OCI-LY7 (cell line): ENCODE measurements around the gene ASB7. TPM values are rescaled to one million over a fixed set of nuclear protein-coding genes. Genes with fewer than 3 reads are reported as not detected.

Experiments
- BruUV-seq: library from RNA; stranded (reverse); fragments of 400-500 nt; replicated peaks from 2 replicates; lab custom pipeline; 2021; lab: Mats Ljungman, UMichigan
- CTCF ChIA-PET: fragments of 300-600 bp; sonication (Branson Sonifier 250); formaldehyde crosslinking; loops from one replicate; lab custom pipeline; 2022; ENCODE audit warnings: antibody characterized with exemption; ENCODE audit not compliant: unreplicated experiment; lab: Charles Lee
- POLR2A ChIA-PET: fragments of 300-600 bp; sonication (Branson Sonifier 250); formaldehyde crosslinking; loops from one replicate; lab custom pipeline; 2022; ENCODE audit warnings: antibody characterized with exemption; lab: Charles Lee
- DNase-seq: peaks from one replicate; pipeline ENCODE4 v3.0.0-alpha.2; 2015; ENCODE audit warnings: low spot score
- H2AFZ ChIP-seq: fragments of 200-600 bp; sonication (generic), shearing (Covaris generic); 2 replicates; pipeline ENCODE4 v1.6.1; 2014; ENCODE audit warnings: mild to moderate bottlenecking, antibody characterized with exemption, low read length, moderate library complexity
- H3K27ac ChIP-seq: fragments of 200-600 bp; sonication (generic); 2 replicates; pipeline ENCODE4 v1.5.1; 2014; ENCODE audit warnings: mixed run types, low read depth, mild to moderate bottlenecking, moderate library complexity, low read length, inconsistent platforms; ENCODE audit not compliant: poor library complexity, severe bottlenecking
- H3K36me3 ChIP-seq: fragments of 200-600 bp; sonication (generic); 2 replicates; pipeline ENCODE4 v1.6.1; 2014; ENCODE audit warnings: mild to moderate bottlenecking, antibody characterized with exemption, low read length, moderate library complexity, mixed read lengths; ENCODE audit not compliant: insufficient read depth
- H3K4me1 ChIP-seq: fragments of 200-600 bp; sonication (generic); 2 replicates; pipeline ENCODE4 v1.5.1; 2014; ENCODE audit warnings: mild to moderate bottlenecking, low read length; ENCODE audit not compliant: insufficient read depth, poor library complexity, severe bottlenecking
- H3K4me2 ChIP-seq: fragments of 200-600 bp; sonication (generic); 2 replicates; pipeline ENCODE4 v1.6.1; 2014; ENCODE audit warnings: mild to moderate bottlenecking, low read length
- H3K4me3 ChIP-seq: fragments of 200-600 bp; sonication (generic); 2 replicates; pipeline ENCODE4 v1.5.1; 2014; ENCODE audit warnings: mild to moderate bottlenecking, low read depth, low read length; ENCODE audit not compliant: poor library complexity, severe bottlenecking
- H3K79me2 ChIP-seq: fragments of 200-600 bp; sonication (generic); 2 replicates; pipeline ENCODE4 v1.6.1; 2016; ENCODE audit warnings: low read depth, mild to moderate bottlenecking, low read length, moderate library complexity, mixed read lengths; ENCODE audit not compliant: insufficient read depth
- H3K9me2 ChIP-seq: fragments of 200-600 bp; sonication (generic); 2 replicates; pipeline ENCODE4 v1.6.1; 2016; ENCODE audit warnings: mild to moderate bottlenecking, low read length, mixed read lengths; ENCODE audit not compliant: insufficient read depth
- H3K9me3 ChIP-seq: fragments of 200-600 bp; sonication (generic); 2 replicates; pipeline ENCODE4 v1.6.1; 2014; ENCODE audit warnings: mild to moderate bottlenecking, mixed run types, low read length, mixed read lengths
- H4K20me1 ChIP-seq: fragments of 200-600 bp; sonication (generic); 2 replicates; pipeline ENCODE4 v1.6.1; 2014; ENCODE audit warnings: mild to moderate bottlenecking, antibody characterized with exemption, low read length, moderate library complexity, mixed read lengths; ENCODE audit not compliant: insufficient read depth
- EZH2phosphoT487 ChIP-seq: fragments of 200-600 bp; sonication (generic); IDR thresholded peaks from 2 replicates; pipeline ENCODE4 v1.6.1; 2018; ENCODE audit warnings: low read depth, borderline replicate concordance, mild to moderate bottlenecking, mixed run types, antibody characterized with exemption, low read length, moderate library complexity, mixed read lengths
- intact Hi-C: fragments of 100-400 bp; cut with micrococcal nuclease; formaldehyde crosslinking; loops from one replicate; pipeline ENCODE4 v1.10.0; 2022; ENCODE audit not compliant: unreplicated experiment
- total RNA-seq, 2 experiments: library from RNA; depleted of rRNA in 1 of 2; stranded (reverse); fragments of >200 nt in 1 of 2; shearing (Covaris generic) in 1 of 2; gene quantifications; 2 replicates each; pipeline ENCODE4 v1.2.3, GENCODE V29; 2014 to 2022
- TF ChIP-seq, protein P1 (sequence below): fragments of 200-600 bp; sonication (generic); conservative IDR thresholded peaks from 2 replicates; pipeline ENCODE4 v1.5.1; 2014; ENCODE audit warnings: mild to moderate bottlenecking, antibody characterized with exemption, low read length, moderate library complexity, mixed read lengths

The ASB7 gene
- total RNA-seq, 2 experiments from 2014 or later = 10.9 to 15.2 TPM

DNA sequence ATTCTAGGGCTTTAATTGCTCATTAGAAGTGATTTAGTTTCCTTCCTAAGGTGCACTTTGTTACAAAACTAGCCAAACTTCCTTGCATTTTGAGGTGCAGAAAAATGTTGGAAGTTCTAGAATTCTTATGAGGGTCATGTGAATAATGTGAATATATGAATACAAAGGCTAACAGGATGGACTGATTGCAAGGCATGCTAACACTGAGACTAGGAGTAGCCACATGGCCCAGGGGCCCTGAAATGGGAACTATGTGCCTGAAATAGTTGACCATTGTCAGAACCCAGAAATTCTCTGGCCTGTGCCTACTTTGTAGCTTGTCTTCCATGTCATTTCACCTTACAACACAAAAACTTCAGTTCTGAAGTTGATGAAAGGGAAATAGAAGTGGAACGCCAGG is 10.8 kb downstream of the ASB7 start:
- Histone ChIP-seq H3K4me3 (no peak overlapping the region), H3K4me1 (no peaks in the 10 kb centered on the region), H3K9me3 (no peaks in the 10 kb centered on the region), H3K79me2 (no peaks in the 10 kb centered on the region), H3K9me2 (no peaks in the 10 kb centered on the region), H2AFZ (no peak overlapping the region), H3K36me3 (peaks cover 73% of the 10 kb centered on the region), H3K4me2 (no peak overlapping the region), H4K20me1 (no peaks in the 10 kb centered on the region; the same call in 1 of the 2 replicates), H3K27ac (no peak overlapping the region)
- ChIA-PET CTCF (no interaction called here), POLR2A (no interaction called here)
- BruUV-seq = no TSS peak
- TF ChIP-seq EZH2phosphoT487 = no peak
- TF ChIP-seq, protein P1, sequence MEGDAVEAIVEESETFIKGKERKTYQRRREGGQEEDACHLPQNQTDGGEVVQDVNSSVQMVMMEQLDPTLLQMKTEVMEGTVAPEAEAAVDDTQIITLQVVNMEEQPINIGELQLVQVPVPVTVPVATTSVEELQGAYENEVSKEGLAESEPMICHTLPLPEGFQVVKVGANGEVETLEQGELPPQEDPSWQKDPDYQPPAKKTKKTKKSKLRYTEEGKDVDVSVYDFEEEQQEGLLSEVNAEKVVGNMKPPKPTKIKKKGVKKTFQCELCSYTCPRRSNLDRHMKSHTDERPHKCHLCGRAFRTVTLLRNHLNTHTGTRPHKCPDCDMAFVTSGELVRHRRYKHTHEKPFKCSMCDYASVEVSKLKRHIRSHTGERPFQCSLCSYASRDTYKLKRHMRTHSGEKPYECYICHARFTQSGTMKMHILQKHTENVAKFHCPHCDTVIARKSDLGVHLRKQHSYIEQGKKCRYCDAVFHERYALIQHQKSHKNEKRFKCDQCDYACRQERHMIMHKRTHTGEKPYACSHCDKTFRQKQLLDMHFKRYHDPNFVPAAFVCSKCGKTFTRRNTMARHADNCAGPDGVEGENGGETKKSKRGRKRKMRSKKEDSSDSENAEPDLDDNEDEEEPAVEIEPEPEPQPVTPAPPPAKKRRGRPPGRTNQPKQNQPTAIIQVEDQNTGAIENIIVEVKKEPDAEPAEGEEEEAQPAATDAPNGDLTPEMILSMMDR = no peak
- intact Hi-C loops = no loop called here
- no peak for DNase-seq

DNA sequence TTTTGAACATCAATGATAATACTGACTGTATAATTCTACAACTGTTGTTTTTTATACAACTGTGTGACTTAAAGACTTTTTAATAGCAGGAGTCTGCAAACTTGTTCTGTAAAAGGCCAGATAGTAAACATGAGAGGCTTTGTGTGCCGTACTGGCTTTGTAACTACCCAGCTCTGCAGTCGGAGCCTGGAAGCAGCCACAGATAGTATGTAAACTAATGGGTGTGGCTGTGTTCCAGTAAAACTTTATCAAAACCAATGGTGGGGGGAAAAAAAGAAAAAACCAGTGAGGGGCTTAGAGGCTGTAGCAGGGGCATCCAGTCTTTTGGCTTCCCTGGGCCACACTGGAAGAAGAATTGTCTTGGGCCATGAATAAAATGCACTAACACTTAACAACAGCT is 11.9 kb downstream of the ASB7 start:
- no peak overlapping the region for H3K4me3 ChIP-seq
- peaks cover 71% of the 10 kb centered on the region for H3K36me3 ChIP-seq
- no peaks in the 10 kb centered on the region for H3K9me2 ChIP-seq
- H2AFZ ChIP-seq = no peak overlapping the region
- H3K9me3 ChIP-seq = no peaks in the 10 kb centered on the region
- H3K79me2 ChIP-seq = no peaks in the 10 kb centered on the region
- ChIA-PET POLR2A (interaction anchor here (0.6 to 1.1 kb wide), 3 partner anchors 11 to 149 kb away, joined by 3 to 6 read pairs (median 5); no protein-coding TSS in a partner anchor), CTCF (interaction anchor here (0.5 kb wide), 1 partner anchor 11 kb away, joined by 6 read pairs; no protein-coding TSS in a partner anchor)
- no peaks in the 10 kb centered on the region; the same call in 1 of the 2 replicates for H4K20me1 ChIP-seq
- intact Hi-C loops = no loop called here
- no peak for DNase-seq
- no peak overlapping the region for H3K27ac ChIP-seq
- H3K4me2 ChIP-seq = no peak overlapping the region
- H3K4me1 ChIP-seq = no peaks in the 10 kb centered on the region
- TF ChIP-seq, protein P1 = no peak
- no TSS peak for BruUV-seq

DNA sequence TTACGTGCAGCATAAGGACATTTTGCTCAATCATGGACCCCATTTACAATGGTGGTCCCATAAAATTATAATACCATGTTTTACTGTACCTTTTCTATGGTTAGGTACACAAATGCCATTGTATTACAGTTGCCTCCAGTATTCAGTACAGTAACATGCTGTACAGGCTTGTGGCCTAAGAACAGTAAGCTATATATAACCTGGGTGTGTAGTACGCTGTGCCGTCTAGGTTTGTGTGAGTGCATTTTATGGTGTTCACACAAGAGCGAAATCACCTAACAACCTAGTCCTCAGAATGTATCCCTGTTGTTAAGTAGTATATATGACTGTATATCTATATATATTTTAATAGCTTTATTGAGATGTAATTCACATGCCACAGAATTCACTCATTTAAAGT is 12.5 kb downstream of the ASB7 start:
- DNase-seq = no peak
- no peaks in the 10 kb centered on the region for H3K4me1 ChIP-seq
- no peak overlapping the region for H3K4me3 ChIP-seq
- no peaks in the 10 kb centered on the region for H3K79me2 ChIP-seq
- ChIA-PET CTCF (interaction anchor here (0.5 kb wide), 1 partner anchor 12 kb away, joined by 6 read pairs; no protein-coding TSS in a partner anchor), POLR2A (interaction anchor here (0.7 to 1.1 kb wide), 5 partner anchors 10 to 257 kb away, joined by 3 to 6 read pairs (median 4); no protein-coding TSS in a partner anchor)
- no peak overlapping the region for H3K4me2 ChIP-seq
- intact Hi-C loops = no loop called here
- no peak overlapping the region for H2AFZ ChIP-seq
- TF ChIP-seq EZH2phosphoT487 = no peak
- TF ChIP-seq, protein P1 = no peak
- H3K27ac ChIP-seq = no peak overlapping the region
- no TSS peak for BruUV-seq
- no peaks in the 10 kb centered on the region for H3K9me3 ChIP-seq
- H3K9me2 ChIP-seq = no peaks in the 10 kb centered on the region
- H3K36me3 ChIP-seq = peaks cover 71% of the 10 kb centered on the region
- H4K20me1 ChIP-seq = no peaks in the 10 kb centered on the region; the same call in 1 of the 2 replicates
